HG02610 (cell line): ENCODE data around the gene MARK1.

Experiments used
- ATAC-seq: cut with Tn5 transposase; IDR thresholded peaks from one replicate; pipeline ENCODE4 v1.9.1; 2021; ENCODE audit warnings: mild to moderate bottlenecking, moderate library complexity; ENCODE audit not compliant: unreplicated experiment

Gene MARK1

GRCh38 chr1:220528679-220529501, 954 bp downstream of the MARK1 start:
- ATAC-seq: peak; percentile 5

- no peak for ATAC-seq
Measured at GRCh38 chr1:220529521-220530020, 1.6 kb downstream of the MARK1 start.

- no peak for ATAC-seq
Measured at GRCh38 chr1:220533504-220534109, 5.7 kb downstream of the MARK1 start.

GRCh38 chr1:220544901-220545303, 17.0 kb downstream of the MARK1 start:
- no peak for ATAC-seq

GRCh38 chr1:220550811-220551399, 23.0 kb downstream of the MARK1 start:
- no peak for ATAC-seq

- ATAC-seq: no peak
Measured at GRCh38 chr1:220551718-220552117, 23.8 kb downstream of the MARK1 start.

- no peak for ATAC-seq
Measured at GRCh38 chr1:220552672-220553260, 24.8 kb downstream of the MARK1 start.

GRCh38 chr1:220556641-220557040, 28.7 kb downstream of the MARK1 start:
- no peak for ATAC-seq

GRCh38 chr1:220563564-220563963, 35.6 kb downstream of the MARK1 start:
- ATAC-seq: no peak

GRCh38 chr1:220564216-220564615, 36.3 kb downstream of the MARK1 start:
- ATAC-seq: no peak

- ATAC-seq: no peak
Measured at GRCh38 chr1:220565670-220566069, 37.7 kb downstream of the MARK1 start.

- ATAC-seq: no peak
Measured at GRCh38 chr1:220566869-220567268, 38.9 kb downstream of the MARK1 start.

- ATAC-seq: no peak
Measured at GRCh38 chr1:220572416-220572815, 44.5 kb downstream of the MARK1 start.

GRCh38 chr1:220573836-220574235, 45.9 kb downstream of the MARK1 start:
- no peak for ATAC-seq

GRCh38 chr1:220575718-220576497, 48.0 kb downstream of the MARK1 start:
- no peak for ATAC-seq

- no peak for ATAC-seq
Measured at GRCh38 chr1:220577926-220578325, 50.0 kb downstream of the MARK1 start.

- no peak for ATAC-seq
Measured at GRCh38 chr1:220579317-220579716, 51.4 kb downstream of the MARK1 start.

- ATAC-seq: no peak
Measured at GRCh38 chr1:220592714-220593113, 64.8 kb downstream of the MARK1 start.

GRCh38 chr1:220594356-220594755, 66.4 kb downstream of the MARK1 start:
- no peak for ATAC-seq

GRCh38 chr1:220595179-220595578, 67.2 kb downstream of the MARK1 start:
- no peak for ATAC-seq

- ATAC-seq: no peak
Measured at GRCh38 chr1:220604926-220605325, 77.0 kb downstream of the MARK1 start.
